Measurements from ENCODE around the gene PABPC3.

The PABPC3 gene

DNA sequence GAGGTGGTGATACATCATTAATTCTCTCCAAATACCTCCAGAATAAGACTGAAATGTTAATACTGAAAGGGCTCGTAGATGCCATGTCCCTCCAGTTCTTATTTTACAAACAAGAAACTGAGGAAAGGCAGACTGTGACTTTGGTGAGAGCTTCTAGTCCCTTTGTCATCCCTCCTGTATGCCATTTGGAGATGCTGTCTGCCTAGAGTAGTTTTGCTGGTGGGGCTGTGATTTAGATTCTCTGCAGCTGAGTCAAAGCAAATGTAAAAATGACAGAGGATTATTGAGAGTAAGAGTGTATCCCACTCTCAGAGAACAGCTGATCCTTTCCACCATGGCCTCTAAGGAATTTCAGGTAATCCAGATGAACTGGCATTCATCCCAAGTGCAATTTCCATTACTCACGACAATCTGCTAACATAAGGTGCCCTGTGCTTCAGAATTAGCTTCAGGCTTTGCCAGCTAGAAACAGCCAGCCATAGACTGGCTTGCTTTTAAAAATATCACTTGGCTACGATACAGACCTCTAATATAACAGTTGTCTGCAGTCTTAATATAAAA, 16.8 kb downstream of the PABPC3 start:
- peak in 1 of 2 donors; percentile 15 for DNase-seq

DNA sequence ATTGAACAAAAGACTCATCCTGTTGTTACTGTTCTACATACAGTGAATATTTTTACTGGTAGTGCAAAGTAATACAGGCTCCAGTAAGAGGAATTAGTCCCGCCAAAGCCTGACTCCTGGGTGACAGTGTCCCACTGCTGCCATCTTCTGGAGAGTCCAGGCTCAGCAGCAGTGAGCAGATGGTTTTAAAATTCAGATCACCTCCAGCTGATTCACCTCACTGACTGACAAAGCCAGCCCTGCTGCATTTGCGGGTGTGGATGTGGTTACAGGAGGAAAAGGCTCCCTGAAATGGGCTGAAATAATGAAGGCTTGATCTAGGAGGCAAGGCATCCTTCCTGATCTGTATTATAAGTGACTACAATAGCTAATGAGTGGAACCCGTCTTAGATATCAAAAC, 18.3 kb downstream of the PABPC3 start:
- DNase-seq: peak; percentile 81 to 87

DNA sequence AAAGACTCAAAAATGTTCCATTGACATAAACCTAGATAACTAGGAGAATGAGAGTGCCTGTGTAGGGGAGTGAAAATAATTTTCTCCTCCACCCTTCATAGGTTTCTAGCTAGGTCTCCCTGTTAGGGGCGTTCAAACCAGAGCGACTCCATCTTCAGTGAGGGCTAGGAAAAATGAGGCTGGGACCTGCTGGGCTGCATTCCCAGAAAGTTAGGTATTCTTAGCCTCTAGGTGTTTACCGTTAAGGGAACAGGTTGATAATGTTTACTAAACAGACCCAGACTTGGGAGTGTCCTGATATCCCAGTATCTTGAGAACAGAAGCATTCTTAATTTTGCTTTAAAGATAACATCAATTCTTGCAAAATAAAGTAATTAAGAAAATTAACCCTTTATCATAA, 20.1 kb downstream of the PABPC3 start:
- no peak for DNase-seq

DNA sequence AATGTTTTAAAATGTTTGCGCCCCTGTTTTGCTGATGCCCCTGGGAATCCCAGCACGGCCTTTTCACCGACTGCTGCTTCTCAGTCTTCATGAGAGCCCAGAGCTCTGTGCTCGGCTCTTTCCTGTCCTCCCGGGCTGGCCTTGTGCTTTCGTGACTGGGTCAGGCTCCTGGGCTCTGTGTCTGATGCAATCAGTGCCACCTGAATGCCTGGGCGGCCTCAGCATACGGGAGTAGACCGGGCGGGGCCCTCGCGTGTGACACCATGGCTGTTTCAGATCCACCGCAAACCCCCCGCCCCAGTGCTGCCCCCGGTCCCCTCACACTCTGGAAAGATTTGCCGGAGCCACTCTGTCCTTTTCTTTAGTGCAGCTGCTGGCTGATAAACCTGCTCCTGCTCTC, 21.4 kb downstream of the PABPC3 start:
- no peak for DNase-seq

DNA sequence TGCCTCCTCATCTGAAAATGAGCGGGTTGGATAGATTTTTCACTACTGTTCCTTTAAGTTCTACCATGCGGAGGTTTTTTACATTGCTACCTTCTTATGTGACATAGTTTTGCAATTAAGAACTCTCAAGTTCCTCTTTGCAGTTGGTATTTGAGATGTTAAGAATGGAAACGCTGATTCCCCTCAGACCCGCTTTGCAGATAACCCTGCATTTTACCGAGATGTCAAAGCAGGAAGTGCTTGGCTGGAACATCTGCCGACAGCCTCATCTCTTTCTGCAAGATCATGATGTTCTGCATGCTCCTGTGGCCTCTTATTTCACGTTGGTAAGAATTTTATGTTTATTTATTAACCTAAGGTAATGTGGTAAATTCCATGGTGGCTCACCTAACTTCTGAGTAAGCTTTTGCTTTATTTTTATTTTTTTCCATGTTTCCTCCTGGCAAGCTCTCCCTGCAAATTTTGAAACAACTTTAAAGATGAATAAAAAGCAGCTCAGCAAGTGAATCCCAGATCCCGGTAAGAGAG, 22.5 kb downstream of the PABPC3 start:
- no peak for DNase-seq

DNA sequence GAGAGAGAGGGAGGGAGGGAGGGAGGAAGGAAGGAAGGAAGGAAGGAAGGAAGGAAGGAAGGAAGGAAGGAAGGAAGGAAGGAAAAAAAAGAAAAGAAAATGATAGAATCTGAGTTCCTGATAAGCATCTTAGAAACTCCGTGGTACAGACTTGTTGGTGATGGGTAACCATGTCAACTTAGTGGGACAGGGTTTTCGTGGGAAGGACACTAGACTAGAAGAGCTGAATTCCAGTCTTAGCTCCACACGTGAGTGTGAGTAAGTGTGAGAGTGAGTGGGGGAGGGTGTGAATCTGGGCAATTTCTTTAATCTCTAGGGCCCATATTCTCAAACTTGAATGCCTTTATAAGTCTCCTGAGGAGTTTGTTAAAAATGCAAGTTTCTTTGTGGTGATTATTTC, 35.0 kb downstream of the PABPC3 start:
- no peak for DNase-seq

DNA sequence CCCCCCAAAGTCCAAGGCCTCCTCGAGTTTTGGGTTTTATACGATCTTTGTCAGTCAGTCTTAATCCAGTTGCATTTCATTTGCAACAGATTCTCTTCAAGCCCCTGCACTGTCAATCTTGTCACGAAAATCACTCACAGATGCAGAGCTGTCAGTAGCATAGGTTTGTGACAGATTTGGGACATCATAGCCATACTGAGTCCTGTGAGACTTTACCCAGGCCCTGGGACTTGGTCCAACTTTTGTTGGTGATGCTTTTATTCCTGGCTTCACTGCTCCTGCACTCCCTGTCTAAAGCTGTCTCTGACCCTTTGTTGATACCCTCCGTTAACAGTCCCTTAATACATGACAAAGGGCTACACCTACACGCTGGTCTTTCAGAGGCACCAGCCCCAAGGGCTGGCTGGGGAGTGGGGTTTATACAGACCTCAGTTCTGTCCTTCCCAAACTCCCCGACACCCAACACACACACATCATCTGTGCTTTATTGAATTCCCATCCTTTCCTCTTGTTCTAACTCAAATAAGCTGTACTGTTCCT, 36.0 kb downstream of the PABPC3 start:
- no peak for DNase-seq

DNA sequence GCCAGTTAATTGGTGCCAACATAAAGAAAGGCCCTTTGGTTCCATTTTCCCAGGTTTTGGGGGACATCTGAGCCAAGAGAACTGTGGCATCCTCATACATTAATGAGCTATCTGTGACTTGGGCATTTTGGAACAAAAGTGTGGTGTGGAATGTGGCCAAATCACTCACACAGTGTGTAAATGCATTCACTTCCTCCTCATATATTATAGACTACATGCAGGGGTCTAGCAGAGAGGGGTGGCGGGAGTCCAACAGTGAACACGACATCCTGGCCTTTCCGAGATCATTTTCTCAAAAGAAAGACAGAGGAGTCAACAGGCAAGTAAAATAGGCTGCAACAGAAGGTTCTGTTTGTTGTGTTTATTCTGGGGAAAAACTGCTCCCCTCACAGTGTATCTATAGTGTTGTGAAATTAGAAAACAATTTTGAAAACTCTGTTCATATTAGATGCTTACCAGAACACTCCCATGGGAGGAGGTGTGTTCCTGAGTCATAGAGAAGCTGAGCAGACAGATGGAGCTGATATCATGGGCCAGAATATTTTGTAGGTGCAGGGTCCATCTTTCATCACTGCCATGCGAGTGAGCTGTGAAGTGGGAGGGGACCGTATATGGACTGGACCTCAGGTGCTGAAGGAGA, 36.9 kb downstream of the PABPC3 start:
- DNase-seq: no peak

DNA sequence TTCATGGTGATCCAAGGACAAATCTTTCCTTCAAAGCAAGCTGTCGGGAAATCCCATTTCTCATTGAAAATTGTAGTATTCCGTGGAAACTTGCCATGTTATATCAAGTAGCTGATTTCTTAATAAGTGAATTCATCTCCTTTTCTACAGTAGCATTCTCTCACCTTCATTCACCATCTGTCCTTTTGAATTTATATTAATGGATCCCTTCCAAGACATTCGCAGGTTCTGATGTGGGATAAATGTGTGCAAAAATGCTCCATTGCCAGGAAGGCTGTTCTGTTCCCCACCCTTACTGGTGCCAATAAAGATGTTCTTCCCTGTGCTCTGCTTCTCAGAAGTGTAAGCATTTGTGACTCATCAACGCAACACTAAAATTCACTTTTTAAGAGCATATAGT, 40.0 kb downstream of the PABPC3 start:
- no peak for DNase-seq

DNA sequence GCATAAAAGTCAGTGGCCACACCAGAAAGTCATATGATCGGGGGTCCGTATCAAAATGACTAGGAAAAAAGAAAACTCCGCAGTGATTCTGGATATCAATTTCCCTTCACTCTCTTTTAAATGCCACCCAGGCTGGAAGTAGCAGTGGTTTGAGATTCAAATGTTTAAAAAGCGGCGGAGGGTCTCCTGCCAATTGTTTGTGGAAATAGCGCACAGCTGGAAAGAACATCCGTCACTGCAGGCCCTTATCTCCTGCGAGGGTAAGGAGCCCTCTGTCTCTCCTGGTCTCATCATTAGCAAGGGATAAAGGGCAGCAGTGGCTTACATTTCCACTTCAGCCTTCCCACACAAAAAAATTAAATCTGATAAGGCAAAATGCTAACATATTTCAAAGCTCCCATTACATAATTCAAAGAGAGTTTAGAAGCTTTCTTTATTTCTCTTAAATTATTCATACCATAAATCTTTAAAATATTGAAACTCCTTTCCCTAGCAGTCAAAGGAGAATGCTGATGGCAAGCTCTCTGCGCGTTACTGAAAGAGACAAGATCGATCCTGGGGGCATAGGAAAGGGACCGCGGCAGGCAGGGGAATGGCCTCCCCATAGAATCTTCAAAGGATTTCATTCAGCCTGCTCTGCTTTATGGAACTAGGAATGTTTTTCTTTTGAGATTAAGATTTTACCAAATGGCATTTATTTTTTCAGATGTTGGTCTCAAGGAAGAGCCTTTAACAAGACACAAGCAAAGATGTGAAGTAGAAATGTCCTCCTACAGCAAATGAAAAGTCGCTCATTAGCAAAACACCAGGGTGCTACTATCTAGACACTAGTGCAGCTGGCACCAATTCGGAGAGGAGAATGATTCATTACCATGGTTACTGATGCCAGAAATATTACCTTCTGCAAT, 41.2 kb downstream of the PABPC3 start:
- no peak for DNase-seq

DNA sequence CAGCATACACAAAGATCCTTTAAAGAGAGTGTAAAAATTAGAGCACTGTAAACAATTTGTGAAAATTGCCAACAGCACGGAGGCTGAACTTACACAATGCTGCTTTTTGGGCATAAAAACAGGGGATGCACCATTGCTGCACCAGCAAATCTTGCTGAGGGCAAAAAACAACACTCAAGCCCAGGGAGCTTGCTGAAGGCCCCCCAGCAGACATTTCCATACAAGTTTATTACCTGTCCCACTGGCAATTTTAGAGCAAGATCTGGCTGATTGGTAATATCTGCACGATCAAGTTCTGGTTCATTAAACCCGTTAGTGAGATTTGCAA, 41.8 kb downstream of the PABPC3 start:
- DNase-seq: no peak

DNA sequence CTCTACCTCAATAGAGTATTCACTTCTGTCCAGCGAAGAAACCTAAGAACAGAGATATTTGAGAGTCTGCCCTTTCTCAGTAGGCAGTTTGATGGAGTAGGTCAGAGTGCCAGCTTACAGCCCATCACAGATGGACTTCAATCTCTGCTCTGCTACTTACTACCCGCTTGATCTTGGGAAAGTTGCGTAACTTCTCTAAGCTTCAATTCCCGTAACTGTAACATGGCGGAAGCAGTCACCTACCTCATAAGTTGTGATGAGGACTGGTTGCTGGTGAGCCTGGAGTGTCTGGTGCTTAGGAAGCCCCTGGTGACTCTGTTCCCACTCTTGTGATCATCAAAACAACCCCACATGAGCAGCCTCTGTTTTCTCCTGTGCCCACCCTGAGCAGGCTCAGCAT, 45.1 kb downstream of the PABPC3 start:
- DNase-seq: no peak

DNA sequence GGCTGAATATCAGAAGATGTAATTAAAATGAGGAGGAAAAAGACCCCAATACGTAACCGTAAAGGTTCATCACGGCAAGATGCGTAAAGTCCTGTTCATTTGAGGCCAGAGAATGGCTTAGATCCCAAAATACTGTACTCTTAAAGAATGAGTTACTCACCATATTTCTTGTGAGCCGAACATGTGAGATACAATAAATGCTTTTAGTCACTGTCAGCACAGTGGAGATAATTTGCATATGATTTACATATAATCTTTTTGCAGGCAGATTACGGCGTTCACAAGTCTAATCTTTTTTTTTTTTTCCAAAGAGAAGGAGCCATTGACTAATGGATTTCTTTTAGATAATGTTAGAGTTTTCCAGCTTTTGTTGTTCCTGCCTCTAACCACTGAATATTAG, 47.8 kb downstream of the PABPC3 start:
- no peak for DNase-seq

DNA sequence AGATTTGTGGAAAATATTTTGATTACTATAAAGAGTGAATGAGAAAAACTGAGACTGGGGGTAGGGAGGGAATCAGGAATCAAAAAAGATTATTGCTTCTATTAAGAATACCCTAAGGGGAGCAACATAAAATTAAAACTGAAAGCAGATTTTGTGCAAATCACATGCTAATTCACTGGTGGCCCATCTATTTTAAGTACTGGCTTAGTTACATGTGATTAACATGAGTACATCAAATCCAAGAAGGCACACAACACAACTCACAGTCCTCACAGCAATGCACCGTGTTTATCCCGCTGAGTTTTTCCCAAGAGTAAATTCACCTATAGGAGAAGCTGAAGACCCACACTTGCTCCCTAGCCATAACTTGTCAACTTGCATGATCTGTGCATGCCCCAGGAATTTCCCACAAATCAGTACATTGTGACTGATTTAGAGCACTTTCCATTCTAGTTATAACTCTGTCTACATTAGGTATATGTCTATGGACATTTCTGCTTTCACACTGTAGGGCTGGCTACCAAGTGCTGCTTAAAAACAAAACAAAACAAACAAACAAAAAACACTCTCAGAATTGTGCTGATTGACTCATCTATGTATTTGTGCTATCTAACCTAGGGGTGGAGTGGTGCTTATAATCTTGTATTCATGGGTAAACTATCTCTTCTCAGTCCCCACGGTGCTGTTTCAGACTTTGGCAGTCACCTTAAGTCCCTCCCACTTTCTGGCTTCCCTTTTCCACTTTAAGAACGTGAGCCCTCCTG, 51.9 kb downstream of the PABPC3 start:
- no peak for DNase-seq

DNA sequence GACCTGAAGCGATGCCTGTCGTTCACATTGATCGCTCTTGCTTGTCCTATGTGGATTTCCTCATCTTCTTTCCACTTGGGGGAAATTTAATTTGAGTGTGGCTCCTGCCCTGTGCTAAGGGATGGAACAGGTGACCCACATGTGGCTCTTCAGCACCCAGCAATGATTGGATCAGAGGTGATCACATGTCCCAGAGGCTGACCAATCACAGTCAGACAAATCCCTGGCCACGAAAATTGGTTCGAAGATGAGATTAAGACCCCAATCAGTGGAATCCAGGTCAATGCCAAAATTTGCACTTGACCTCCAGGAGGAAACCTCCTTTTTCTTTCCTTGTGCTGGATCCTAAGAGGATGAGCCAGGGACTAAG, 52.5 kb downstream of the PABPC3 start:
- no peak for DNase-seq
